PC-9 (cell line): ENCODE measurements around the gene IFI27L1. TPM values are rescaled to one million over a fixed set of nuclear protein-coding genes. Genes with fewer than 3 reads are reported as not detected.

Experiments
- BruUV-seq: library from RNA; stranded (reverse); fragments of 400-500 nt; replicated peaks from 2 replicates; lab custom pipeline; 2021; lab: Mats Ljungman, UMichigan
- CTCF ChIA-PET: fragments of 300-600 bp; sonication (Branson Sonifier 250); formaldehyde crosslinking; loops from one replicate; lab custom pipeline; 2022; ENCODE audit warnings: antibody characterized with exemption; lab: Charles Lee
- POLR2A ChIA-PET: fragments of 300-600 bp; sonication (Branson Sonifier 250); formaldehyde crosslinking; loops from one replicate; lab custom pipeline; 2022; ENCODE audit warnings: antibody characterized with exemption; ENCODE audit not compliant: unreplicated experiment; lab: Charles Lee
- DNase-seq, 2 experiments: peaks; one replicate each; pipeline versions ENCODE4 v3.0.0 to v3.0.0-alpha.2; 2015 to 2022; ENCODE audit warnings: mixed read lengths in 1 of 2
- H2AFZ ChIP-seq: fragments of 200-600 bp; sonication (generic); 2 replicates; pipeline ENCODE4 v1.8.1; 2017; ENCODE audit warnings: antibody characterized with exemption
- H3F3A ChIP-seq: fragments of 200-600 bp; sonication (generic); 2 replicates; pipeline ENCODE4 v1.8.1; 2017; ENCODE audit warnings: antibody characterized with exemption, mild to moderate bottlenecking, low read depth; ENCODE audit not compliant: insufficient read depth
- H3K27ac ChIP-seq: fragments of 200-600 bp; sonication (generic); 2 replicates; pipeline ENCODE4 v1.6.1; 2016; ENCODE audit warnings: mixed run types
- H3K27me3 ChIP-seq: fragments of 200-600 bp; sonication (generic); 2 replicates; pipeline ENCODE4 v1.6.1; 2016; ENCODE audit warnings: low read depth, mixed run types; ENCODE audit not compliant: insufficient read depth
- H3K36me3 ChIP-seq: fragments of 200-600 bp; sonication (generic); 2 replicates; pipeline ENCODE4 v1.6.1; 2016; ENCODE audit warnings: low read depth, mixed run types
- H3K4me1 ChIP-seq: fragments of 200-600 bp; sonication (generic); replicated peaks from 2 replicates; pipeline ENCODE4 v1.6.1; 2016; ENCODE audit warnings: mixed run types; ENCODE audit not compliant: insufficient read depth
- H3K4me2 ChIP-seq: fragments of 200-600 bp; sonication (generic); 2 replicates; pipeline ENCODE4 v1.6.1; 2017; ENCODE audit warnings: mixed run types
- H3K4me3 ChIP-seq: fragments of 200-600 bp; sonication (generic); 2 replicates; pipeline ENCODE4 v1.6.1; 2016; ENCODE audit warnings: mixed run types
- H3K79me2 ChIP-seq: fragments of 200-600 bp; sonication (generic); 2 replicates; pipeline ENCODE4 v1.6.1; 2017; ENCODE audit warnings: low read depth, mixed run types
- H3K9me2 ChIP-seq: fragments of 200-600 bp; sonication (generic); 2 replicates; pipeline ENCODE4 v1.8.1; 2017; ENCODE audit warnings: mild to moderate bottlenecking; ENCODE audit not compliant: insufficient read depth
- H3K9me3 ChIP-seq: fragments of 200-600 bp; sonication (generic); 2 replicates; pipeline ENCODE4 v1.8.1; 2016; ENCODE audit warnings: low read depth; ENCODE audit not compliant: insufficient read depth
- H4K20me1 ChIP-seq: fragments of 200-600 bp; sonication (generic); 2 replicates; pipeline ENCODE4 v1.8.1; 2017; ENCODE audit not compliant: insufficient read depth
- CTCF ChIP-seq: fragments of 200-600 bp; sonication (generic); conservative IDR thresholded peaks from 2 replicates; pipeline ENCODE4 v1.6.1; 2017; ENCODE audit warnings: mixed run types, antibody characterized with exemption, mild to moderate bottlenecking, moderate library complexity
- EZH2 ChIP-seq: fragments of 200-600 bp; sonication (generic); IDR thresholded peaks from 2 replicates; pipeline ENCODE4 v1.8.0; 2017; ENCODE audit warnings: antibody characterized with exemption, low read depth
- intact Hi-C: fragments of 100-400 bp; cut with micrococcal nuclease; formaldehyde crosslinking; loops from one replicate; pipeline ENCODE4 v1.10.0; 2022; ENCODE audit not compliant: unreplicated experiment
- total RNA-seq: library from RNA; stranded (reverse); gene quantifications from 2 replicates; pipeline ENCODE4 v1.2.3, GENCODE V29; 2021

Gene IFI27L1
- total RNA-seq, 1 experiment from 2014 or later: 9.7 TPM

- H3K36me3 ChIP-seq: no peaks in the 10 kb centered on the region
- H3K27me3 ChIP-seq: no peaks in the 10 kb centered on the region
- H3K79me2 ChIP-seq: no peaks in the 10 kb centered on the region
- H3K4me2 ChIP-seq: no peak overlapping the region
- H3F3A ChIP-seq: no peaks in the 10 kb centered on the region
- no peak overlapping the region for H3K27ac ChIP-seq
- no peak overlapping the region for H2AFZ ChIP-seq
- no peak for DNase-seq
- TF ChIP-seq CTCF (no peak), EZH2 (no peak)
- intact Hi-C loops: no loop called here
- ChIA-PET CTCF (interaction anchor here (0.7 kb wide), 1 partner anchor 23 kb away, joined by 5 read pairs; no protein-coding TSS in a partner anchor), POLR2A (no interaction called here)
- H3K9me2 ChIP-seq: no peaks in the 10 kb centered on the region
- no peaks in the 10 kb centered on the region for H3K4me1 ChIP-seq
- no peak overlapping the region for H3K4me3 ChIP-seq
- no peaks in the 10 kb centered on the region for H4K20me1 ChIP-seq
- BruUV-seq: no TSS peak
- no peaks in the 10 kb centered on the region for H3K9me3 ChIP-seq
Observed at GRCh38 chr14:94087891-94088290, 6.8 kb downstream of the IFI27L1 start.

GRCh38 chr14:94088516-94088915 lies 7.4 kb downstream of the IFI27L1 start:
- H3F3A ChIP-seq: no peaks in the 10 kb centered on the region
- no peak for DNase-seq
- H3K27ac ChIP-seq: no peak overlapping the region
- no peaks in the 10 kb centered on the region for H3K27me3 ChIP-seq
- no peak overlapping the region for H2AFZ ChIP-seq
- H3K79me2 ChIP-seq: no peaks in the 10 kb centered on the region
- ChIA-PET POLR2A (no interaction called here), CTCF (interaction anchor here (0.7 kb wide), 1 partner anchor 24 kb away, joined by 5 read pairs; no protein-coding TSS in a partner anchor)
- no peak overlapping the region for H3K4me3 ChIP-seq
- no peaks in the 10 kb centered on the region for H3K9me2 ChIP-seq
- H3K4me2 ChIP-seq: no peak overlapping the region
- TF ChIP-seq EZH2 (no peak), CTCF (no peak)
- no peaks in the 10 kb centered on the region for H3K36me3 ChIP-seq
- no TSS peak for BruUV-seq
- no peaks in the 10 kb centered on the region for H3K9me3 ChIP-seq
- intact Hi-C loops: no loop called here
- H3K4me1 ChIP-seq: no peaks in the 10 kb centered on the region
- no peaks in the 10 kb centered on the region for H4K20me1 ChIP-seq

- TF ChIP-seq CTCF (no peak), EZH2 (no peak)
- ChIA-PET CTCF (no interaction called here), POLR2A (no interaction called here)
- intact Hi-C loops: no loop called here
- Histone ChIP-seq H3K79me2 (no peaks in the 10 kb centered on the region), H4K20me1 (no peaks in the 10 kb centered on the region), H3K36me3 (no peaks in the 10 kb centered on the region), H3K27ac (no peak overlapping the region), H3K9me2 (no peaks in the 10 kb centered on the region), H3K4me2 (no peak overlapping the region), H3K4me3 (no peak overlapping the region), H2AFZ (no peak overlapping the region), H3K27me3 (no peaks in the 10 kb centered on the region), H3K4me1 (no peaks in the 10 kb centered on the region), H3K9me3 (no peaks in the 10 kb centered on the region), H3F3A (no peaks in the 10 kb centered on the region)
- no TSS peak for BruUV-seq
- DNase-seq: no peak
Observed at GRCh38 chr14:94089479-94089878, 8.4 kb downstream of the IFI27L1 start.
